Astrocyte (in vitro differentiated cells and primary cell): ENCODE measurements around the gene ALPI. TPM values are rescaled to one million over a fixed set of nuclear protein-coding genes. Genes with fewer than 3 reads are reported as not detected.

Experiments
- DNase-seq: peaks from one replicate; pipeline ENCODE4 v3.0.0-alpha.2; 2010; ENCODE audit warnings: low read depth
- FAIRE-seq: peaks from 2 replicates; lab custom pipeline; 2011; peaks lifted over from hg19 to GRCh38; lab: Jason Lieb, UNC
- H2AFZ ChIP-seq: 2 replicates; pipeline ENCODE4 v1.6.0; 2012; ENCODE audit warnings: low read depth, low read length, inconsistent platforms
- H3K27ac ChIP-seq: 2 replicates; pipeline ENCODE4 v1.5.1; 2011; ENCODE audit warnings: low read depth, low read length, inconsistent platforms
- H3K27me3 ChIP-seq: 2 replicates; pipeline ENCODE4 v1.6.0; 2011; ENCODE audit warnings: low read length, inconsistent platforms; ENCODE audit not compliant: insufficient read depth
- H3K36me3 ChIP-seq: 2 replicates; pipeline ENCODE4 v1.5.1; 2011; ENCODE audit warnings: low read length, inconsistent platforms; ENCODE audit not compliant: insufficient read depth
- H3K4me1 ChIP-seq: 2 replicates; pipeline ENCODE4 v1.5.1; 2011; ENCODE audit warnings: low read length, inconsistent platforms; ENCODE audit not compliant: insufficient read depth
- H3K4me2 ChIP-seq: 2 replicates; pipeline ENCODE4 v1.6.0; 2012; ENCODE audit warnings: low read length, inconsistent platforms
- H3K4me3 ChIP-seq: 2 replicates; pipeline ENCODE4 v1.5.1; 2011; ENCODE audit warnings: low read depth, mild to moderate bottlenecking, low read length, inconsistent platforms; ENCODE audit not compliant: insufficient read depth
- H3K79me2 ChIP-seq: 2 replicates; pipeline ENCODE4 v1.6.0; 2012; ENCODE audit warnings: mild to moderate bottlenecking, low read length, inconsistent platforms; ENCODE audit not compliant: insufficient read depth
- H3K9ac ChIP-seq: 2 replicates; pipeline ENCODE4 v1.6.0; 2012; ENCODE audit warnings: mild to moderate bottlenecking, low read length, inconsistent platforms
- H3K9me3 ChIP-seq: 2 replicates; pipeline ENCODE4 v1.5.1; 2012; ENCODE audit warnings: low read depth, mild to moderate bottlenecking, low read length, inconsistent platforms; ENCODE audit not compliant: insufficient read depth
- H4K20me1 ChIP-seq: 2 replicates; pipeline ENCODE4 v1.6.0; 2012; ENCODE audit warnings: low read length, inconsistent platforms; ENCODE audit not compliant: insufficient read depth
- H3K27ac Mint-ChIP-seq: one replicate; pipeline ENCODE4 v1.8.0; 2021; ENCODE audit warnings: mild to moderate bottlenecking, mixed read lengths; ENCODE audit not compliant: unreplicated experiment
- H3K27me3 Mint-ChIP-seq: one replicate; pipeline ENCODE4 v1.8.0; 2021; ENCODE audit warnings: low read depth, mixed read lengths; ENCODE audit not compliant: unreplicated experiment
- H3K36me3 Mint-ChIP-seq: one replicate; pipeline ENCODE4 v1.8.0; 2021; ENCODE audit warnings: low read depth, mixed read lengths; ENCODE audit not compliant: unreplicated experiment
- H3K4me1 Mint-ChIP-seq: one replicate; pipeline ENCODE4 v1.8.0; 2021; ENCODE audit warnings: low read depth, mixed read lengths; ENCODE audit not compliant: unreplicated experiment
- H3K4me3 Mint-ChIP-seq: one replicate; pipeline ENCODE4 v1.8.0; 2021; ENCODE audit warnings: mild to moderate bottlenecking, moderate library complexity, mixed read lengths; ENCODE audit not compliant: unreplicated experiment
- H3K9me3 Mint-ChIP-seq: one replicate; pipeline ENCODE4 v1.8.0; 2021; ENCODE audit warnings: mild to moderate bottlenecking, mixed read lengths; ENCODE audit not compliant: unreplicated experiment
- EZH2 ChIP-seq: IDR thresholded peaks from 2 replicates; pipeline ENCODE4 v1.6.1; 2012; ENCODE audit warnings: mild to moderate bottlenecking, low read length, inconsistent platforms; ENCODE audit not compliant: insufficient read depth
- total RNA-seq: library from RNA; stranded (reverse); gene quantifications from 2 replicates; pipeline ENCODE4 v1.2.1, GENCODE V29; 2021
- TF ChIP-seq, protein P1 (sequence below): IDR thresholded peaks from 2 replicates; pipeline ENCODE4 v1.5.1; 2011; ENCODE audit warnings: low read depth, mild to moderate bottlenecking, inconsistent platforms, low read length, moderate library complexity; ENCODE audit not compliant: insufficient read depth

ALPI gene
- total RNA-seq, 1 donor from 2014 or later: not detected

DNA sequence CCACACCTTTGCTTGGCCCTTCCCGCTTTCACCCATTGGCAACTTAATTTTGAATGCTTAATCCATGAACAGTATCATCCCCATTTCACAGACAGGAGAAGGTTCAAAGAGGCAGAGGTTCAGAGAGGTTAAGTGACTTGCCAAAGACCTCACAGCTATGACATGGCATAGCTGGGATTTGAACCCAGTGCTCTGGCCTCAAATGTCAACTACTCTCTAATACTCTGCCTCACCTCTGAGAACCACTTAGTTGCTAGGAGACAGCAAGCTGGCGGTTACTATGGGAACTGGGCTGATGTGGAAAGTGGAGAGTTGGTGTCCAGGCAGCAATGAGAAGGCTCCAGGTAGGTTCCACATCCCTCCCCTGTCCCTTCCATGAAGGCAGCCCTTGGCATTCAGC, 48.5 kb downstream of the ALPI start:
- no peaks in the 10 kb centered on the region for H3K79me2 ChIP-seq
- H3K27ac Mint-ChIP-seq: no peak overlapping the region
- H3K9ac ChIP-seq: no peak overlapping the region
- H3K27ac ChIP-seq: no peak overlapping the region
- H4K20me1 ChIP-seq: peaks cover 6% of the 10 kb centered on the region
- no peaks in the 10 kb centered on the region for H3K4me1 ChIP-seq
- no peaks in the 10 kb centered on the region for H3K4me1 Mint-ChIP-seq
- no peak overlapping the region for H3K4me2 ChIP-seq
- peaks cover 72% of the 10 kb centered on the region for H3K27me3 Mint-ChIP-seq
- DNase-seq (no peak), FAIRE-seq (no peak)
- H3K9me3 ChIP-seq: no peaks in the 10 kb centered on the region
- peaks cover 2% of the 10 kb centered on the region for H3K36me3 Mint-ChIP-seq
- no peaks in the 10 kb centered on the region for H3K36me3 ChIP-seq
- no peak for TF ChIP-seq EZH2
- TF ChIP-seq, protein P1, sequence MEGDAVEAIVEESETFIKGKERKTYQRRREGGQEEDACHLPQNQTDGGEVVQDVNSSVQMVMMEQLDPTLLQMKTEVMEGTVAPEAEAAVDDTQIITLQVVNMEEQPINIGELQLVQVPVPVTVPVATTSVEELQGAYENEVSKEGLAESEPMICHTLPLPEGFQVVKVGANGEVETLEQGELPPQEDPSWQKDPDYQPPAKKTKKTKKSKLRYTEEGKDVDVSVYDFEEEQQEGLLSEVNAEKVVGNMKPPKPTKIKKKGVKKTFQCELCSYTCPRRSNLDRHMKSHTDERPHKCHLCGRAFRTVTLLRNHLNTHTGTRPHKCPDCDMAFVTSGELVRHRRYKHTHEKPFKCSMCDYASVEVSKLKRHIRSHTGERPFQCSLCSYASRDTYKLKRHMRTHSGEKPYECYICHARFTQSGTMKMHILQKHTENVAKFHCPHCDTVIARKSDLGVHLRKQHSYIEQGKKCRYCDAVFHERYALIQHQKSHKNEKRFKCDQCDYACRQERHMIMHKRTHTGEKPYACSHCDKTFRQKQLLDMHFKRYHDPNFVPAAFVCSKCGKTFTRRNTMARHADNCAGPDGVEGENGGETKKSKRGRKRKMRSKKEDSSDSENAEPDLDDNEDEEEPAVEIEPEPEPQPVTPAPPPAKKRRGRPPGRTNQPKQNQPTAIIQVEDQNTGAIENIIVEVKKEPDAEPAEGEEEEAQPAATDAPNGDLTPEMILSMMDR: no peak
- H3K27me3 ChIP-seq: peaks cover 47% of the 10 kb centered on the region
- H2AFZ ChIP-seq: no peak overlapping the region
- no peaks in the 10 kb centered on the region for H3K9me3 Mint-ChIP-seq
- no peak overlapping the region for H3K4me3 Mint-ChIP-seq
- H3K4me3 ChIP-seq: no peak overlapping the region

DNA sequence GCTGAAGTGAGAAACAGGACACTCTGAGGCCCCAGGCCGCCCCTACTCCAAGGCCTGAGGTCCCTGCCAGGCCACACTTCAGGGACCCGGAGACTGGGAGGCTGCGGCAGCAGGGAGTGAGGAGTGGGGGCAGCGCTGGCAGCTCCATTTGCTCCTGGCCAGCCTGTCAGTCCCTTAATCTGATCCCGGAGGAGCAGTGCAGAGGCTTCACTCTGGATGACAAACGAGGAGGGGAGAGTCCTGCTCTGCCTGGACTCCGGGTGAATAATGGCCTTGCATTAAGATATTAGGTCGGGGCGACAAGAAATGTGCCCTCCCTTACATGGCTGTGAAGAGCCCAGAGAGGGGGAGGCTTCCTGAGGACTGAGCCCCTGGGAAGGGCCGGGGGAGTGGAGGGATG, 49.9 kb downstream of the ALPI start:
- Histone ChIP-seq H3K4me2 (no peak overlapping the region), H3K4me1 (no peaks in the 10 kb centered on the region), H4K20me1 (peaks cover 6% of the 10 kb centered on the region), H2AFZ (no peak overlapping the region), H3K79me2 (no peaks in the 10 kb centered on the region), H3K27ac (no peak overlapping the region), H3K4me3 (no peak overlapping the region), H3K9ac (no peak overlapping the region), H3K36me3 (no peaks in the 10 kb centered on the region), H3K27me3 (peaks cover 43% of the 10 kb centered on the region), H3K9me3 (no peaks in the 10 kb centered on the region)
- Mint-ChIP-seq H3K36me3 (peaks cover 2% of the 10 kb centered on the region), H3K4me3 (no peak overlapping the region), H3K9me3 (no peaks in the 10 kb centered on the region), H3K27me3 (peaks cover 71% of the 10 kb centered on the region), H3K4me1 (no peaks in the 10 kb centered on the region), H3K27ac (no peak overlapping the region)
- no peak for TF ChIP-seq EZH2
- TF ChIP-seq, protein P1: no peak
- FAIRE-seq (no peak), DNase-seq (no peak)

DNA sequence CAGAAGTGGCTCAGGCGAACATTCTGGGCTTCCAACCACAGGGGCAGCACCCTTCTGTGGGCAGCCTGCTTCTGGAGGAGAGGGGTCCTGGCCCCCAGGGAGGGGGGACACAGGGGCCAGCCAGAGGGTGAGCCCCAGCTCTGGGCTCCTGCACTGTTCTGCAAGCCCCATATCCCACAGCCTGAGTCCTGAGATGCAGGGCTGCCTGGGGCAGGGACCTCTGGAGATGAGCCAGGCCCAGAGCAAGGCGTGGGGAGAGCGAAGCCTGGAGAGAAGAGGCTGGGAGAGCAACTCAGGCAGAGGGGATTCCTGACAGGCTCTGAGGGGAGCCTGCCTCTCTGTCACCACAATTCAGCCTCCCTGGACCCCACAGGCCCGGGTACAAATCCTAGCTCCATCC, 50.8 kb downstream of the ALPI start:
- Mint-ChIP-seq H3K4me1 (no peaks in the 10 kb centered on the region), H3K9me3 (no peaks in the 10 kb centered on the region), H3K36me3 (peaks cover 2% of the 10 kb centered on the region), H3K27ac (no peak overlapping the region), H3K4me3 (no peak overlapping the region), H3K27me3 (peaks cover 65% of the 10 kb centered on the region)
- Histone ChIP-seq H3K9ac (no peak overlapping the region), H3K27me3 (peaks cover 49% of the 10 kb centered on the region), H3K36me3 (no peaks in the 10 kb centered on the region), H3K4me1 (no peaks in the 10 kb centered on the region), H3K27ac (no peak overlapping the region), H4K20me1 (peaks cover 6% of the 10 kb centered on the region), H2AFZ (no peak overlapping the region), H3K4me2 (no peak overlapping the region), H3K9me3 (no peaks in the 10 kb centered on the region), H3K4me3 (no peak overlapping the region), H3K79me2 (no peaks in the 10 kb centered on the region)
- FAIRE-seq (no peak), DNase-seq (no peak)
- TF ChIP-seq, protein P1: no peak
- no peak for TF ChIP-seq EZH2
